NB4 (cell line): ENCODE results near the gene PCK1.

Experiments
- DNase-seq: peaks from one replicate; pipeline ENCODE4 v3.0.0; 2010; ENCODE audit warnings: low read depth
- H3K4me3 ChIP-seq: one replicate; pipeline ENCODE4 v1.5.1; 2011; ENCODE audit warnings: mild to moderate bottlenecking, low read depth, low read length, moderate library complexity
- MAX ChIP-seq: IDR thresholded peaks from 2 replicates; pipeline ENCODE4 v1.6.1; 2011; ENCODE audit warnings: low read depth, low read length
- MYC ChIP-seq: IDR thresholded peaks from 2 replicates; pipeline ENCODE4 v1.6.1; 2011; ENCODE audit warnings: low read depth, low read length
- POLR2A ChIP-seq: IDR thresholded peaks from 2 replicates; pipeline ENCODE4 v1.6.1; 2011; ENCODE audit warnings: mild to moderate bottlenecking; ENCODE audit not compliant: insufficient read length; ENCODE audit errors: extremely low read depth
- TF ChIP-seq, protein P1 (sequence below): IDR thresholded peaks from one replicate; pipeline ENCODE4 v1.5.1; 2012; ENCODE audit warnings: low read depth, low read length

The PCK1 gene

DNA sequence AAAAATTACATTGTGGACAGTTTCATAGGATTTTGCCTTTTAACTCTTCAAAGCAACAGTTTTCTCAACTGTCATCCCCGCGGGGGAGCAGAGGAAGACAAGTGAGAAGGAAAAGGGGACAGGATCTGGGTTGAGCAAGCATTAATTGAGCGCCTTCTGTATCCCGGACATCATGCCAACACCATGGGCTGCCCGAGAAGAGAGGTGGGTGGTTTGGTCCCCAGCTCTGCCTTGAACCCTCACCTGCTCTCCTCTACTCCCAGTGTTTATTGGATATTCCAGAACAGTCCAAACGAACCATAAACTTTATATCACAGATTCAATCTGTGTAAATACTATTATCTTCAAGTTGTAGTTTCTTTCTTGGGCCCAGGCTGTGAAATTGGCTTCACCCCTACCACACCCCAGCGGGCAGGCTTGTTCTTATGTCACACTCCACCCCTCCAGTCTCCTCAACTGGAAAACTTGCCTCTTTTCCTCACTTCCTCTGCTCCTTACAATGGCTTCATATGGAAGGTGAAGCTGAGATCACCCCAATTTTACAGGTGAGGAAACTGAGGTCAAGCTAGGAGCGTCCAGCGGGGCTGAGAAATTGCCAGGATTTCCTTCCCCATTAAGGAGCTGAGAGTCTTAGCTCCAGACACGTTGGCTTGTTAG, 6.0 kb downstream of the PCK1 start:
- no peak for DNase-seq
- H3K4me3 ChIP-seq, result no peak overlapping the region
- TF ChIP-seq POLR2A (no peak), MYC (no peak), MAX (no peak)
- TF ChIP-seq, protein P1, sequence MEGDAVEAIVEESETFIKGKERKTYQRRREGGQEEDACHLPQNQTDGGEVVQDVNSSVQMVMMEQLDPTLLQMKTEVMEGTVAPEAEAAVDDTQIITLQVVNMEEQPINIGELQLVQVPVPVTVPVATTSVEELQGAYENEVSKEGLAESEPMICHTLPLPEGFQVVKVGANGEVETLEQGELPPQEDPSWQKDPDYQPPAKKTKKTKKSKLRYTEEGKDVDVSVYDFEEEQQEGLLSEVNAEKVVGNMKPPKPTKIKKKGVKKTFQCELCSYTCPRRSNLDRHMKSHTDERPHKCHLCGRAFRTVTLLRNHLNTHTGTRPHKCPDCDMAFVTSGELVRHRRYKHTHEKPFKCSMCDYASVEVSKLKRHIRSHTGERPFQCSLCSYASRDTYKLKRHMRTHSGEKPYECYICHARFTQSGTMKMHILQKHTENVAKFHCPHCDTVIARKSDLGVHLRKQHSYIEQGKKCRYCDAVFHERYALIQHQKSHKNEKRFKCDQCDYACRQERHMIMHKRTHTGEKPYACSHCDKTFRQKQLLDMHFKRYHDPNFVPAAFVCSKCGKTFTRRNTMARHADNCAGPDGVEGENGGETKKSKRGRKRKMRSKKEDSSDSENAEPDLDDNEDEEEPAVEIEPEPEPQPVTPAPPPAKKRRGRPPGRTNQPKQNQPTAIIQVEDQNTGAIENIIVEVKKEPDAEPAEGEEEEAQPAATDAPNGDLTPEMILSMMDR, result no peak

DNA sequence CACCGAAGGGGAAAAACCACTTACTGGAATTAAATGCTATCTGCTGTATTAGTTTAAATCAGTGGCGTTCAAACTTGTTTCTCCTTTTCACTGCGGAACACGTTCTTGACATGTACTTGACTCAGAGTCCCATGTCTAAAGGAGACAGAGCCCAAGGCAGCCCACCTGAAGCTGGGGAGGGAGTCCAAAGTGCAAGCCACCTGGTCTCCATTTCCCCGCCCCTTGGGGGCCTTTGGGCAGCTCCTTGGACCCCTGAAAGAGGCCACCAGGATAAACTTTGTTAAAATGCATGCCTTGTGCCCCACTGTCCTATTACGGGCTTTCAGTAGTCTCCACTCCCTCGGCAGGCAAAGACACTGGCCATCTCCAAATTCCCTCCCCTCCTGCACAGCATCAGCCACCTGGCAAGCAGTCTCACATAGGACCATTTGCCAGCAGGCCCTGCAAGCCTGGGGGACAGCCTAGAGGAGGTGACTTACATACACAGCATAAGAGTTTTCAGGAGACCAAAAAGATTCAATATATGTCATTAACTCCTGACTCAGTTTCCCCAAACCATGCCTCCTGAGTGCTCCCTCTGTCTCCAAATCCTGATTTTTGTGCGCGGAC, 6.7 kb downstream of the PCK1 start:
- TF ChIP-seq MAX (no peak), MYC (no peak), POLR2A (no peak)
- TF ChIP-seq, protein P1, result no peak
- no peak overlapping the region for H3K4me3 ChIP-seq
- DNase-seq, result no peak

GRCh38 chr20:57568088-57568896, 7.4 kb downstream of the PCK1 start:
- H3K4me3 ChIP-seq, result no peak overlapping the region
- DNase-seq, result no peak
- TF ChIP-seq MAX, result no peak
- TF ChIP-seq, protein P1, result no peak
- TF ChIP-seq POLR2A, result no peak
- TF ChIP-seq MYC, result no peak

DNA sequence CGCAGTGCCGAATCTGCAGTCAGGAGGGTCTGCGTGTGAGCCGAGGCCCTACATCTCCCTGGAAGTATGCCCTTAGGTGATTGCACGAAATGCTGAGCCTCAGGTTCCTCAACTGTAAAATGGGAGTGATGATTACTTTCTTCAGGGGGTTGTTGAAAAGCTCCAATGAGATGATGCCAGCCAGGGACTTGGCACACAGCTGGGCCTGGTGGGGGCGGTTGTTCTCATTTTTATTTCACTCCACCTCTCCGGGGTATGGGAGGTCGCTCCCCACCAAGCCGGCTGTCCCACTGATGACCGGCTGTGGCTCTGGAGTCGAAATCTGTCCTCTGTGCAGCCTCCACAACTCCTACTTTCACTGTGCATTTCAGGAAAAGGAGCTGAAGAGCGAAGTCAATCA, 8.1 kb downstream of the PCK1 start:
- no peak for TF ChIP-seq MAX
- no peak for TF ChIP-seq MYC
- TF ChIP-seq, protein P1, result no peak
- no peak for TF ChIP-seq POLR2A
- DNase-seq, result no peak
- H3K4me3 ChIP-seq, result no peak overlapping the region

DNA sequence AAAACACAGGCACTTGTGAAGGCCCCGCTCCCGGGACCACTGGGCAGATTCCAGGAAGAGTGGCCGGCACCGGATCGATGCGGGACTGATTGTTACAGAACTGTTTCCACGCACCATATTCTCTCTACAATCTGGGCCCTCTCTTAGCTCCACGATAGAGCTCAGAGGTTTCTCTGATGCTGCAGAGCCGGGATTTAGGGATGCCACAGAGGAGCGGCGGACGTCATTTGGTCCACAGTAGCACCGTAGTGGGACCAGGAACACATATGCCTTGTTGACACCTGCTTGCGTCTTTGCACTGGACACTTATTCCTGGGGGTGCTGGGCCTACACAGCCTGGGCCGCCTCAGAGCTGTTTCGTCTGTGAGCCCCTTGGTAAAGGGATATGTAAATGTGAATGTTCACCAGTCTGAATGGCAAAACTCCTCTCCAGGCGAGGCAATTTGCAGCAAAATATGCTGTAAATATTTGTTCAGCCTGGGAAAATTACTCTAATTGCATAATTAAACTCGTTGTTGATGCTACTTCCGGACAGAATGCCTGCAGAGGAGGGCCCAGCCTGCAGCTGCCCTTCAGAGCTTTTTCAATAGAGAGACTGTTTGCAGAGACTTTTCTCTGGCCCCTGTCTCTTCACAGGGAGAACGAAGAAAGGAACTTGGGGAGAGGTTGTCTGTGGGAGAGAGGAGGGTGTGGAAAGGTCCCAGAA, 9.4 kb downstream of the PCK1 start:
- H3K4me3 ChIP-seq, result no peak overlapping the region
- no peak for DNase-seq
- no peak for TF ChIP-seq MAX
- TF ChIP-seq, protein P1, result no peak
- TF ChIP-seq MYC, result no peak
- no peak for TF ChIP-seq POLR2A
